NCI-H345 treated with DMSO at 0.1 percent for 48 hours (cell line): ENCODE data around the gene PLXNA4.

Source experiments
- DNase-seq: peaks from one replicate; lab custom pipeline; 2025; ENCODE audit not compliant: unreplicated experiment; lab: John Stamatoyannopoulos, UW

PLXNA4 gene

DNA sequence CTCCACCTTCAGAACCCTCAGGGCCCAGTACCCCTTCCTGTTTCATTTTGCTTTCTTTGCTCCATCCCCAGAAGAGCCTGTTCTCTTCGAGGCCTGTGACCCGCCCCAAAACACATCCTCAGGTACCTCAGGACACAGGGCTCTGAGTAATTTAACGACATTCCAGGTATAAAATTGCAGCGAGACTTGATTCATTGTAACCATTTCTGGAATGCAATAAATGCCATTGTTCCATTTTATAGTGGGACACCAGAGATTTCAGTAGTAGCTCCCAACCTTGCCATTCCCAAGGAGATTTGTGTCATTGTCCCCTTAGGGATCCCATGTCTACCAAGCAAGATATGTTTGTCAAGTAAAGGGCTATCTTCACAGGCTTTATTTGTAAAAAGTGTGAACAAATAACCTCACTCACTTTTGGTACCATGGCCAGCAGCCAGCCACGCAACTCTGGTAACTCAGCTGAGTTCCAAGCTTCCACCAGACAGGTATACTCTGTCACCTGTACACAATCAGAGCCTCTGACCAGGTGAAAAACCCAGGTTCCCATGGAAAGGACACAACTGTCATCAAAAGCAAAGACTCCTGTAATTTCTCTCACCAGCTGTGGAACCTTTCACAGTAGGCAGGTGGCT, 441.3 kb downstream of the PLXNA4 start:
- DNase-seq = no peak

DNA sequence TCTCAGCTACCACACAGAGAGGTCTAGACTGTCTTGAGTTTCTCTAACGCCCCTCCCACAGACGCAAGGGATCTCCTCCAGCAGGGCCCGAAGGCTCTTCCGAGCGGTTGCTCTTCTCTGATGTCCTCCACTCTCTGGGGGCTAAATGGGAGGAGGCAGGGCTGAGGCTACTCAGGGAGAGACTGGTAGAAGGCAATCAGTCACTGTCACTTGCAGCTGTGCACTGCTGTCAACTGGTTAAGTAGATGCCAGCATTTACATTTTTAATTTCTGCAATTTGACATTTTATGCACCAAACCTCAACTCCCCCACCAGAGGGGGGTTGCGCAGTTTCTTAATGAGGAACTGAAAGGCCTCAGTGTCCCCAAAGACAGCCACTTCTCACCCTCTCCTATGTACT, 442.8 kb downstream of the PLXNA4 start:
- DNase-seq = no peak

DNA sequence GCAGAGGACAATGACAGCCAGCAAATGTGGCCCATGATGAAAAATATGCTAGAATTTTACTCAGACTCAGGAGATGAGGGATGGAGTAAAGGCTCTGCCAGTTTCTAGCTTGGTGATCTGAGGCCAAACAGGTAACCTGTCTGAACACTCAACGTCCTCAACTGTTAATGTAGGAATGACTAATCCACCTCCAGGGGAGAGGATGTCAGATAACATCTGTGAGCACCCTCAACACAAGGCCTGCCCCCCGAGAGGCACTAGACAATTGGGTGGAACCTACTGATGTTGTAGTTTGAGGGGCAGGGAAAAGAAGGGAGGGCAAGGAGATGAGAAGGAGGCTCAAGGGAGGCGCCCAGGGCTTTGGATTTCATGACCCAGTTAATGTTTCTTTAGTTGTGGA, 445.1 kb downstream of the PLXNA4 start:
- DNase-seq = no peak

DNA sequence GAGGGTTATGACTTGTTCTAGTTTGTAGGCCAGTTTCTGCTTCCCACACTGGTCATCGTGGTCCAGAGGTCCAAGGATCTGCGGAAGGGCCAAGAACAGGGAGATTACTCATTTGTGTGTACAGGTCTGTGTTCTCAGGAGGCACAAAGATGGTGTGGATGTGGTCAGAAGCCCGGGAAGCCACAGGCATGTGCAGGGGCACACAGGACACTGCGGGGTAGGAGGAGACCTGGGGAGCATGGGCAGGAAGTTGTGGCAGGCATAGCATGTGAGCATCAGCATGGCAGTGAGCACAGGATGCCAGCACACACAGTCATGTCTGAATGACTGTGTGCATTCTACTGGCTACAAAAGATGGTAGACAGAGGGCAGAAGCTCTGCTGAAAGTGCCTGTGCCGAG, 445.8 kb downstream of the PLXNA4 start:
- no peak for DNase-seq

DNA sequence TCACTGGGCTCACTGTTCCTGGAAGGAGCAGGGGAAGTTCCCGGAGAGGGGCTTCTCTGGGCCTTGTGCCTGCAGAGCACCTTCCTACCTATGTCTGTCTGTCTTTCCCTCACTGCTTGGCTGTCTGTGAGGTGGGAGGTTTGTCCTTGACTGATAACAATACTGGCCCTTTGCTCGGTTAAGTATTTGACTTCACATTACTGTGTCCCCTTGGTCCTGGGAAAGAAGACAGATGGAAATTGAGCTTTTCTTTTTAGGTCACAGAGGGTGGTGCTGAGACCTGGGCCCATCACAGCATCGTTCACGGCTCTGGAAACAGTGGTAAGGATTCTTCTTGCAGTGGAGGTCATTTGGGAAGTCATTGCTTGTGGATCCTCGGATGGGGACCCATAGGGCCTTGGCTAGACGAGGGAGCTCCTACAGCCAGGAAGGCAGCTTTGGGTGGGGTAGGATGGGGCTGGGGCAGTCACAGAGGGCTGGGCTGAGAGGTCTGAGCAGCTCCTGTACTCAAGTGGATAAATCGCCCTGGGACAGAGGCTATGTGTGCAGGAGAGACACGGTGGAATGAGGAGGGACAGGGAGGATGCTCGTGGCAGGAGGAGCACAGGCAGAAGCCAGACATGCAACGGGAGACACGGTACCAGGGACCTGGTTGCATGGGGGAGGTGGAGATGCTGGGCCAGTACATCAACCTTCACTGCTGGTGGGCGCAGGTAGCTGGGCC, 450.2 kb downstream of the PLXNA4 start:
- DNase-seq = no peak

DNA sequence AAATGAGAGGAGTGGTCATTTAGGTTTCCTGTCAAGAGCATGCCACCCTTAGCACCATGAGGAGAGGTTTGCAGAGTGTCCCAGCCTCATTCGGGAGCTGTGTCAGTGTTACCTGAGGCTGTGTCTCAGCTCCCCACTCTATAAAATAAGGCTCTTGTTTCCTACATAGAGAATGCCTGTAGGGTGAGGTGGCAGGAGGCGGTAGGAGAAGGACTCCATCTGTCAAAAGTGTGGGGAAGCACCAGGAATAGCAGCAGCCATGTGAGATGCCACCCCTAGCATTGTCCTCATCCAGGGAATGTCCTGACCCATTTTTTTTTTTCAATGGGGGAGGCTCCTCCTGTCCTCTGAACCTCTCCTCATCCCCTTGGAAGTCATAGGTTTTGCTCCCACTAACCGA, 451.2 kb downstream of the PLXNA4 start:
- no peak for DNase-seq

DNA sequence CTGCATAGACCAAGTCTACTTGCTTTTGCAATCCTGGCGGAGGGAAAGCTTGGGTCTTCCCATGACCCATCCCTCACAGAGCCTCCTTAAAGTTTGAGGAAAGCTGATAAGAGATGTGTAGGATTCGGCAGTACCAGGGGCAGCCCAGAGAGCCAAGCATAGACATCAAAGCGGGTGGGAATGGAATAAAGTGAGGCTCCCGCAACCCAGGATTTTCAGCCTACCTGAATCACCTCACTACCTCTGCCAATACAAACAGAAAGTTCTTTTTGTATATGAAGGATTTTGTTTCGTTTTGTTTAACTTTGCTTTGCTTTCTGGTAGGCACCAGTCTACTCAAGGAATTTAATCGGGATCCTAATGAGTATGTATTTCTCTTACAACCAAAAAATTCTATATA, 451.7 kb downstream of the PLXNA4 start:
- DNase-seq = no peak

DNA sequence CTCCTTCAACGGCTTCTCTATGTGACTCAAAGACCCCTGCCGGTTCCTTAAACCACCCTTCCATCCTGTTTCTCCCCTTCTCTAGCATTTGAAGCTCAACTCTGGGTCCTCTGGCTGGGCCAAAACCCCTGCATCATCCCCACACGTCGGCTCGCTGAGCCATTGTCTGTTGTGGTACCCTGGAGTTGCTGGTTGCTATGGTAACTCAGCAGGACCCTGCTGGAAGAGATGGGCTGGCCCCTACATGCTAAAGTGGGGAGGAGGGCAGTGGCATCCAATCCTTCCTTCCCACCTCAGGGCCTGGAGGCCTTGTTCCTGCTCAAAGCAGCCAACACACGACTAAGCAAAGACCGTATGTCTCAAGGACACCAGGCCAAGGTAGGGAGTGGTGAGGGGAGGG, 452.5 kb downstream of the PLXNA4 start:
- no peak for DNase-seq

DNA sequence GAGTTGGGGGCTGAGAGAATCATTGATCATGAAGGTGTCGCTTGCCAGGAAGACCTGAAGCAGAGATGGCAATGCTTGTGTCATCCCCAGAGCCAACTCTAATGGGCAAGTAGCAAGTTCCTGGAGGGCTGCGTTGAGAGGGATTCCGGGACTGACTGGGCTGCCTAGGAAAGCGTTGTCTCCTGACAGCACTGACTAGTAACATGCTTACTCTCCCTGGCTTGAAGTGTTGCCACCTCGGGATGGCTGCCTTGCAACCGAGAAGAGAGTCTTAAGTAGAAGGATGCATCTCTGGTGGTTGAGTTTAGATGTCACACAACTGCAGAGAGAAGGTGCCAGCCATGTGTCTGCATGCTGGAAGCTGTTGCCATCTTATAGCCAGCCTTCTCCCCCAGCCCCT, 453.4 kb downstream of the PLXNA4 start:
- no peak for DNase-seq

DNA sequence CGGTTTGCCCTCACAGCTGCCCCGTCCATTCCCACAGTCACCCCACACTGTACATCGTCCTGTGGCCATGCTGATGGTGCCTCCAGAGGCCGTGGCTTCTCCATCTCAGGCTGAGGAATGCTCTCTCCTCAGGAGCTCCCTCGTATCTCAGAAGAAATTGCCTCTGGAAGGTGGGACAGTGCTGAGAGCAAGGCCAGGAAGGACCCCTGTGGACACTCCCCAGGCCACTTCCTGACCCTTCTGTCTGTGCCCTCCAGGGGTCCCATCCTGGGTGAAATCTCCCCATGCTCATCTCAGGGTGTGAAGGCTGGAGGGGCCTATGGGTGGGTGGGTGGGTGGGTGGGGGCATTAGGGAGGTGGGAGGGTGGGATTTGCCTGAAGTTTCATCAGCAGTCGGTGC, 454.3 kb downstream of the PLXNA4 start:
- no peak for DNase-seq

DNA sequence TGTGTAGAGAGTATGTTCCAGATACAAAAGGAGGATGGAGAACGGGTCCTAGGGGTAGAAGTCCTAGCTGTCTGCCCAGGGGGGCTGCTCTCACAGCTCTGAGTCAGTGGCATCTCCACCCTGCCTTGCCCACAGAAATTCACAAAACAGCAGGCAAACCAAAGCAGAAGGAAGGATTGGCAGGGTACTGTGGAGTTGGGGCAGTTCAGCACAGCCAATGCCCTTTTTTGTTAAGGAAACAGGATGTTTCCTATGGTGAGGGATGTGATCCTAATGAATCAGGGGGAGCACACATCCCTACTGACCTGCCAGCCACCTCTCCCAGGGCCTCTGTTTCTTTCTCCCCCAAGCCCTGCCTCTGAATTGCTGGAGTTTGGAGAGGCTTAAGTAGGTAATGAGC, 457.6 kb downstream of the PLXNA4 start:
- no peak for DNase-seq

DNA sequence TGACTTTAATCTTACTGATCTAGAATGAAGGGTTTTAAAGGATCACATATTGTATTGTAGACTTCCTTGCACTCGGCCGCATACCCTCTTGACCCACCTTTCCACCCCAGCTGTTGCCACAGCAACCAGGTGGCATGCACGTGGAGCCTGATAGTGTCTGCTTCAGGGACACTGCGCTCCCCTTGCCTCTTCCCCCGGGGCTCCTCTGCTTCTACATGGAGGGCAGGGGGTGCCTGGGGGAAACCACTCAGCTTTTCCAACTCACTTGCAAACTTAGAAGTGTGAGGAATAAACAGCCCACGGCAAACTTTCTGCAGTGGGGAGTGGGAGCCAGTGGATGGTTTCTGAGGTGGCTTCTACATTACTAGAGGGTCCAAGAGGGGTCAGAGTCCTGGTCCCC, 458.6 kb downstream of the PLXNA4 start:
- no peak for DNase-seq

DNA sequence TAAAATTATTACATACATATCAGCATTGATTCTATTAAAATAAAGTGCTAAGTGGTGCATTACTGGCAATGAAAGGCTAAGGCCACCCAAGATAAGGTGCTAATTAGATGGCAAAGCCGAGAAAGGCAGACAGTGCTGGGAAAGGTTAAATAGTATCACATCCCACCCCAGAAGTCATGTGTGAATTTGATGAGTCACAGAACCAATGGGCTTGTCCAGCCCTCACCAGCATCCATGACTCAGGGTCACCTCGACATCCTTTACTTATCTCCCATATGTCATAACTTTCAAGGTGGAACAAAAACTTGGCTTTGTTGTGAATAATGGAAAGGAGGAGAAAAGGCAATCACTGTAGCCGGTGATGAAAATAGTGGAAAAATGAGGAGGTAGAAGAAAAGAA, 459.1 kb downstream of the PLXNA4 start:
- DNase-seq = no peak

DNA sequence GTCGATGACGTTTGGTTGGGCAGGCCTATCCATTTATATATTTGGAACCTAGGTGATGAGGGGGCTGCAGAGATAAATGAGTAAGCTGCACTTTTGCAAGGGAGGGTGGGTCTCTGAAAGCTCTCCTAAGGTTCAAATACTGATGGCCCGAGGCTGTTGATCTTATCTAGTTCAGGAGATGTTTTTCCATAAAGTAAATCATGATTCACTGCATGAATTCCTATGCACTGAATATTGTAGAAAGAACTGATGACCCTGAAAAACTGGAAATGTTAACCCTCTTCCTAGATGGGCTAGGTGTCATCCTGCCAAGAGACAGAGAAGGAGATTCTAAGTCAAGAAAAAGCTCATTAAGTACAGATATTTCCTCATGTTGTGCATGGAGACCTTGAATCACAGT, 459.9 kb downstream of the PLXNA4 start:
- DNase-seq = no peak

DNA sequence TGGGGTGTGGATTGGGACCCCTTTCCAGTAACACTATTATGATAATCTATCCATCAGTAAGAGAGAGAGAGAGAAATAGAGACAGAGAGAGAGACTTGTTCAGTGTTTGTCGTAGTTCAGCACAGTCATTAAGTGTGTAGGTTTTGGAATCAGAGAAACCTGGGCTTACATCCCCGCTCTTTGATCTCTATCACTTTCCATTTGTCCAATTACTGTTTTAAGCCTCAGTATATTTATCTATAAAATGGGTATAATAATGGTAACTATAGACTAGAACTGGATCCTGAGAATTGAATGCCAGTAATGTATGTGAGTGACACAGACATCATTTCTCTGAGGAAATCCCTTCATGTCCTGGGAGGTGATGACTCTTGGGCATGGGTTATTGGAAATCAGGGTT, 460.5 kb downstream of the PLXNA4 start:
- DNase-seq = no peak

DNA sequence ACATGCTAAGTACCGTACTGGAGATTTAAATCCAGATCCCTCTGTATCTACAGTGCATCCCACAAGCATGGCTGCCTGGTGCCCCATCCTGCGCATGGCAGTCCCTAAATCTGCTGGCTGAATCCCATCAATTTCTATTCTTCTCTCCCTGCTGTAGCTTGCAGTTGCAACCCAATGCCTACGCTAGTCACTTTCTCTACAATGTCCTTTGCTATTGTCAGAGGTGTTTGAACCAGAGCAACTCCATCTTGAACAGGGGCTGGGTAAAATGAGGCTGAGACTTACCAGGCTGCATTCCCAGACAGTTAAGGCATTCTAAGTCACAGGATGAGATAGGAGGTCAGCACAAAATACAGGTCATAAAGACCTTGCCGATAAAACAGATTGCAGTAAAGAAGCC, 461.2 kb downstream of the PLXNA4 start:
- DNase-seq = no peak

DNA sequence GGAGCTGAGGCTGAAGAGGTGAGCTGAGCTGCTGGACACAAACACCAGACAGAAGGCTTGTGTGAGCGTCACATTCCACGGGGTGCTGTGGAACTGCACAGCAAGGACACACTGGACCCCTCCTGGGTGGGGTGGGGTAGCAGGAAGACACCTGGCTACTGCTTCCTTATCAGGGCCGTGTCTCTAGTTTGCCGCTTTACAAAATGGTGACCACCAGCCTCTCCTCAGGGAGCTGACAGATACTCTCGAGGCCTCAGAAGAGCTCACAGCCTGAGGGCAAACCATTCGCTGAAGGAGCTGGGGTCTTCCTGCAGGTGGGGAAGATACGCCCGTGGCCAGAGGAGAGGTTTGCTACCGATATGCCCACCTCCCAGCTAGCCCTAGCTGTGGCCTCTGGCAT, 461.9 kb downstream of the PLXNA4 start:
- DNase-seq = no peak

DNA sequence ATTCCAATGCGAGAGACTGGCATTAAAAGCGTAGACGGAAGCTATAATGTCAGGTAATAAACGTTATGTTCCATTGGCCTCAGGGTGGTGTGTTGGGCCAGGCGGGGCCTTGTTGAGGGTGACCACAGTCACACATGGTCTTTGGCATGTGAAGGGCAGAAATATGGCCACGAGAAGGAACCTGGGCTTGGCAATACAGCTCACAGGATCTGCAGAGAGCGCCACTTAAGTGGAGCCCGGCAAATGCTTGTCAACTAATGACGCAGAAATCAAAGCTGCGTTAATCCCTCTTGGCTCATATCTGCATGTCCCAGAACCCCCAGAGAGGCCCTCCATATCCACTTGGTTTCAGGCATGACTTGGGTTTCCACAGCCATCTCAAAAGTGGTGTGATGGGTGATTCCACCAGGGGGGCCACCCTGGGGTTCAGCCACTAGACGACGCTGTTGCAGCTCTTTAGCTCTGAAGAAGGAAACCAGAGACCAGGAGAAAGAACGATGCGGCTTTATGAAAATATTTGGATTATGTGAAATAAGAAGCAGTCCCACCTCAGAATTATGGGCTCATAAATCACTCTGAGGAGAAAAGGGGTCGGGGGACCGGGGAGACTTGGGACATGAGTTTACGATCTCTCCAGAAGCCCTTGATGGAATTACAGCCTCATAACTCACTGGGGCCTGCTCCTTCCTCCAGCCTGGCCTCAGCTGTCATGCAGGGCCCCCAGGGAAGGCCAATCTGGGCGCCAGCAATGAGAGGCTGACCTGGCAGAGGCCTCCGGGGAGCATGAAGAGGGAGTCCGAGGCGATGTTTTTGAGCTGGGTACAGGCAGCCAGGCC, 462.5 kb downstream of the PLXNA4 start:
- DNase-seq = no peak

DNA sequence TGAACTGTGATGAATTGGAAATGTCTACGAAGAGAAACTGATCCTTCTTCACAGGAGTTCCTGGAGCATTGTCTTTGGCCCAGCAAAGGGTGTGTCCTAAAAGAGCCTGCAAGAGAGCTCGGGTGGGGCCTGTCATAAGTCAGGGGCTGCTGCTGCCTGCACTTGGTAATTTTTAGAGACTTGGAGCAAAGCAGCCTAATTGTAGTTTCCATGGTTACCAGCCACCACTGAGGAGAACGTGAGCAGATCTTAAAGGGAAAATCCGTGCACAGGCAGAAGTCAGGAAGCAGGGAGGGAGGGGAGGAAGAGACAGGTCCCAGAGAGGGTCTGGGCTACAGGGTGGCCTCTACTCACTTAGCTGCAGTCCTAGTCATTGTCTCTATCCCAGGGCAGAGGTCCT, 463.6 kb downstream of the PLXNA4 start:
- no peak for DNase-seq

DNA sequence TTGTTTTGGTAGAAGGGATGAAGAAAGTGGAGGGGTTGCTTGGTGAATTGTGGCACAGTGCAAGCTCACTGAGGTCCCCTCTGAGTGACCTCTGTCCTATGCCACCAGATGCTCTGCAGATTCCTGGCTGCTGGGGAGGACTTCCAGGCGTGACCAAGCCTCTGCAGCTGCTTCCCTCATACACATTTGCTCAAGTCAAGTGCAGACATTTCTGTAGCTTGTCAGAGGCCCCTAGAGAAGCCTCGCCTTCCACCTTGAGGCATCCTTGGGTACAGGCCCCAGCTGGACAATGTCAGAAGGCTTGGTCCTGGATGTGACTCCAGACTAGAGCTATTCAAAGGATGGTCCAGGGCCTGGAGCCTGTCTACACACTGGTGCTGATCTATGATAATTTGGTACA, 464.2 kb downstream of the PLXNA4 start:
- no peak for DNase-seq

DNA sequence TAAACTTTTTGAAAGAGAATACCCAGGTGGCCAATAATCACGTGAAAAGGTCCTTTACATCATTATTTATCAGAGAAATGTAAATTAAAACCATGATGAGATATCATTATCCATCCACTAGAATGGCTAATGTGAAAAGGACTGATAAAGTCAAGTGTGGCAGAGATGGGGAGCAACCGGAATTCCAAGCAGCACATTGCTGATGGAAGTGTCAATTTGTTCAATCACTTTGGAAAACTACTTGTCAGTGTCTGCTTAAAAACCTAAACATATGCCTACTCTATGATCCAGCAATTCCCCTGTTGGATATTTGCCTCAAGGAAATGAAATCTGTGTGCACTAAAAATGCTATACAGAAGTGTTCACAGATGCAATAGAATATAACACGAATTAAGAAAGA, 465.6 kb downstream of the PLXNA4 start:
- DNase-seq = no peak

DNA sequence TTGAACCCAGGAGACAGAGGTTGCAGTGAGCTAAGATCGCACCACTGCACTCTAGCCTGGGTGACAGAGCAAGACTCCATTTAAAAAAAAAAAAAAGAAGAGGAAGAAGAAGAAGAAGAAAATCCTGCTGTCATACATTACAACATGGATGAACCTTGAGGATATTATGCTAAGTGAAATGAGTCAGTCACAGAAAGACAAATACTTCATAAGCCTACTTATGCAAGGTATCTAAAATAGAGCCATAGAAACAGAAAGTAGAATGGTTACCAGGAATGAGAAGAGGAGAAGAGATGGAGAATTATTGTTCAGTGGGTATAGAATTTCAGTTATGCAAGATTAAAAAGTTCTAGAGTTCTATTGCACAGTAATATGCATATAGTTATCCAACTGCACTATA, 466.5 kb downstream of the PLXNA4 start:
- no peak for DNase-seq
